ES-I3 (cell line): Measurements from ENCODE around the gene GPAT2.
"Not testable (repeated sequence)": the region's sequence is repeated elsewhere in the genome, so short reads cannot be mapped to it uniquely, and the experiment has no call there.

Experiments
- H3K36me3 ChIP-seq: 2 replicates; pipeline ENCODE4 v1.6.1; 2013; ENCODE audit warnings: mild to moderate bottlenecking, low read length, control low read depth, moderate library complexity; ENCODE audit not compliant: insufficient read depth
- H3K4me1 ChIP-seq: 2 replicates; pipeline ENCODE4 v1.6.1; 2013; ENCODE audit warnings: mild to moderate bottlenecking, control low read depth, low read length; ENCODE audit not compliant: insufficient read depth
- H3K9ac ChIP-seq: 2 replicates; pipeline ENCODE4 v1.6.1; 2013; ENCODE audit warnings: low read depth, mild to moderate bottlenecking, low read length, moderate library complexity
- H3K9me3 ChIP-seq: 2 replicates; pipeline ENCODE4 v1.6.1; 2013; ENCODE audit warnings: mild to moderate bottlenecking, low read length, moderate library complexity; ENCODE audit not compliant: control insufficient read depth, insufficient read depth

The GPAT2 gene, protein sequence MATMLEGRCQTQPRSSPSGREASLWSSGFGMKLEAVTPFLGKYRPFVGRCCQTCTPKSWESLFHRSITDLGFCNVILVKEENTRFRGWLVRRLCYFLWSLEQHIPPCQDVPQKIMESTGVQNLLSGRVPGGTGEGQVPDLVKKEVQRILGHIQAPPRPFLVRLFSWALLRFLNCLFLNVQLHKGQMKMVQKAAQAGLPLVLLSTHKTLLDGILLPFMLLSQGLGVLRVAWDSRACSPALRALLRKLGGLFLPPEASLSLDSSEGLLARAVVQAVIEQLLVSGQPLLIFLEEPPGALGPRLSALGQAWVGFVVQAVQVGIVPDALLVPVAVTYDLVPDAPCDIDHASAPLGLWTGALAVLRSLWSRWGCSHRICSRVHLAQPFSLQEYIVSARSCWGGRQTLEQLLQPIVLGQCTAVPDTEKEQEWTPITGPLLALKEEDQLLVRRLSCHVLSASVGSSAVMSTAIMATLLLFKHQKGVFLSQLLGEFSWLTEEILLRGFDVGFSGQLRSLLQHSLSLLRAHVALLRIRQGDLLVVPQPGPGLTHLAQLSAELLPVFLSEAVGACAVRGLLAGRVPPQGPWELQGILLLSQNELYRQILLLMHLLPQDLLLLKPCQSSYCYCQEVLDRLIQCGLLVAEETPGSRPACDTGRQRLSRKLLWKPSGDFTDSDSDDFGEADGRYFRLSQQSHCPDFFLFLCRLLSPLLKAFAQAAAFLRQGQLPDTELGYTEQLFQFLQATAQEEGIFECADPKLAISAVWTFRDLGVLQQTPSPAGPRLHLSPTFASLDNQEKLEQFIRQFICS

GRCh38 chr2:96034792-96035191, at the start of gene GPAT2:
GPAT2 (minus strand) TSS chr2:96034916; CDS start chr2:96032359, 2,557 bp downstream.
- H3K9ac ChIP-seq, H3K9me3 ChIP-seq, H3K4me1 ChIP-seq, H3K36me3 ChIP-seq: not testable (repeated sequence)

DNA sequence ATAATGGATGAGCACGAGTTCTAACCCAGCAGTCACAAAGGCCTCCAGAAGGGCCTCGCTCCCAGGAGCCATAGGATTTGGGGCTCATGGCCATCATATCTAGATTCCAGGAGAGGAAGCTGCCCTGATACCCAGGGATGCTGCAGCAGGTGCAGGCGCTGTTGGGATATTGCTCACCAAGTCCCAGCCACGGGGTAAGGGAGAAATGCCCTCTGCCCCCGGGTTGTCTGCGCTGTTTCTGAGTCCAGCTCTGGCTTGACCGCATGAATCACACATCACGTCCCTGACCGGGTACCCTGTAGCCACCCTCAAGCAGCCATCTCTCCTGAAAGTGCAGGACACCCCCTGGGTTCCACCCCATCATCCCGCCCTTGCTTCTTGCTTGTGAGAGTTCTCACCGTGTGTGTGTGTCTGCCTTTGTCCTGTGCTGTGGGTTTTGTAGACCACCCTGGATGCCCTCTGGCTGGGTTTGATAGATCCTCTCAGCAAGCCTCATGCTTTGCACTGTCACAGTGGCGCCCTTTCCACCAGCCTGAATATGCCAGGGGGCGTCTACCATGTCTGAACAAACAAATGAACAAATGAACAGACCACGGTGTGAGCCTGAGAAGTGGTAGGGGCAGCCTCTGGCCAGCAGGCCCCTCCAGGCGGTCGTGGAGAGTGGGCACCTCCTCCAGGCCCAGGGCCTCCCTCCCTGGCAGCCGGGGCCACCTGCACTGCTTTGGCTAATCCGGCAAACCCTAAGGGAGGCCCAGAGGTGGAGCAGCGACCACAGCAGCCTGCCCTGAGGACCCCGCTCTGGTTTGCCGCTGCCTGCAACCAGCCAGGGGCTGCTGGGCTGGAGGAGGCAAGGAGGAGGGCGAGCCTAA, 49.5 kb upstream of the GPAT2 start:
- Histone ChIP-seq H3K4me1 (no peaks in the 10 kb centered on the region), H3K36me3 (no peaks in the 10 kb centered on the region), H3K9ac (no peak overlapping the region), H3K9me3 (no peaks in the 10 kb centered on the region)

DNA sequence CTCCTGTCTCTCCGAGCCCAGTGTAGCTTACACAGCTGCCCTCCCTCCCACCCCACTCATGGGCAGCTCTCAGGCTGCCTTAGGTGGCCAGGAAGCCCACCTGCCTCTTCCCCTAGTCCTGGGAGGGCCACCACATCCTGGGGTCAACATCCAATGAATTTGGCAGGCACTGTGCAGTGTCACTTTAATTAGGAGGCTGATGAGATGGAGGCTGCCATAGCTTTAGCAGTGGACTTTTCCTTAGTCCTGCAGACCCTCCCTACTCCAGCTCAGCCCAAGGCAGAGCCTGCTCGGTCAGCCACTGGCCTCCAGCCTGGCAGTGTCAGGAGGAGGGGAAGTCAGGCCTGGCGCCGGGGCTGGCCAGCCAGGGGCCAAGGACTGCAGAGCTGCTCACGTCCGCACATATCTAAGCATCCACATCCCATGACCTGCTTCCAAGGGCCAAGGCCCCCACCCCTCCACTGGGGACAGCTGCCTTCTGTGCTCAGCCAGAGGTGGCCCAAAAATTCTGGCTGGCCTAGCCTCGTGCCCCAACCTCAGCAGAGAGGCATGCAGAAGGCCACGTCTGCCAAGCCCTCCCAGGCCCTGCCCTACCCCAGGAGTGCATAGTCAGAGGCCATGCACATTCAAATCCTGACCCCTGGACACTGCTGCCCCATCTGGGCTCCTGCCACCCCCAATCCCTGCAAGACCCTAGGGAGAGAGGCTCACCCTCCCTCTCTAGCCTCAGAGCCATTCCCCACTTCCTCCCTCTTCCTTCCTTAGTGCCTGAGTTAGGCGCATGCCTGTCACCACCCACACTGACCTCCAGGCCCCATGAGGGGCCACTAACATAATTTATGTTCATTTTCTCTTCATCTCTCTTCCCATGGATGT, 48.6 kb upstream of the GPAT2 start:
- Histone ChIP-seq H3K9ac (no peak overlapping the region), H3K36me3 (no peaks in the 10 kb centered on the region), H3K9me3 (no peaks in the 10 kb centered on the region), H3K4me1 (no peaks in the 10 kb centered on the region)

DNA sequence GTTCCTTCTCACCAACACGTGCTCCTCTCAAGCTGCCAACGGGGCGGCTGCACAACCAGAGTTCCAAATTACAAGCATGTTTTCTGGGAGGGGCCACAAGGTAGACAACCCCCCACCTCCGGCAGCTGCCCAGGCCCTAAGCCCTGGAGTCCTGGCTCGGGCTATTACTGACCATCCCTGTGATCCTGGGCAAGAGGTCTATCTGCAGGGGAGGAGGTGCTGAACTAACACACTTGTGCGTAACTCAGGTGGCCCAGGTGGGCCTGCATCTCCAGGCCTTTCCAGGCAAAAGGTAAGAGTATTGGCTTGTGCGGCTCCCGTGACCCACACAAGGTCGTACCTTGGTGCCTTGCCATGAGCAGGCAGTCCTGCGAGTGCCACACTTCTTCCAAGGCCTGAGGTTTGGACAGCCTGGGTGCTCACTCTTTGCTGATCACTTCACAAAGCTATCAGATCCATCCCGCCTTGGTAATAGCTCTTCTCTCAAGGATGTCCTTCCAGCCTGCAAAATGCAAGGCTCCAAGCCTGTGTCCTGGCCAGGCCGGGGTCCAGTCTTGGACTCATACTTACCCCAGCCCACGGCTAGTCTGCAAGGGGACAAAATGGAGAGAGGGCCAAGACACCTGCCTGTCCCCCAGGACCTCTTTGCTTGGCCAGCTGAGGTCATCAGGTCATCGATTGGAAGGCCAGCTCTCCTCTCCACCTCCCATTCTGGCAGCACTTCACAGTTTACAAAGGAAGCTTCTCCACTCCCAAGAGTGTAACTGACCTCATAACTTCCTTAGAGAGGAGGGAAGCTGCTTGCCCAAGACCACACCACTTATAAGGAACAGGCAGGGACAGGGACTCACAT, 47.7 kb upstream of the GPAT2 start:
- H3K9ac ChIP-seq: no peak overlapping the region
- no peaks in the 10 kb centered on the region for H3K9me3 ChIP-seq
- H3K4me1 ChIP-seq: no peaks in the 10 kb centered on the region
- H3K36me3 ChIP-seq: no peaks in the 10 kb centered on the region

GRCh38 chr2:96081042-96081441, 46.3 kb upstream of the GPAT2 start:
- Histone ChIP-seq H3K4me1 (no peaks in the 10 kb centered on the region), H3K9me3 (no peaks in the 10 kb centered on the region; the same call in 1 of the 2 replicates), H3K9ac (no peak overlapping the region), H3K36me3 (no peaks in the 10 kb centered on the region)

- H3K9me3 ChIP-seq: no peaks in the 10 kb centered on the region; the same call in 1 of the 2 replicates
- no peaks in the 10 kb centered on the region for H3K4me1 ChIP-seq
- no peaks in the 10 kb centered on the region for H3K36me3 ChIP-seq
- H3K9ac ChIP-seq: no peak overlapping the region
Measured at GRCh38 chr2:96075199-96075771, 40.6 kb upstream of the GPAT2 start.

DNA sequence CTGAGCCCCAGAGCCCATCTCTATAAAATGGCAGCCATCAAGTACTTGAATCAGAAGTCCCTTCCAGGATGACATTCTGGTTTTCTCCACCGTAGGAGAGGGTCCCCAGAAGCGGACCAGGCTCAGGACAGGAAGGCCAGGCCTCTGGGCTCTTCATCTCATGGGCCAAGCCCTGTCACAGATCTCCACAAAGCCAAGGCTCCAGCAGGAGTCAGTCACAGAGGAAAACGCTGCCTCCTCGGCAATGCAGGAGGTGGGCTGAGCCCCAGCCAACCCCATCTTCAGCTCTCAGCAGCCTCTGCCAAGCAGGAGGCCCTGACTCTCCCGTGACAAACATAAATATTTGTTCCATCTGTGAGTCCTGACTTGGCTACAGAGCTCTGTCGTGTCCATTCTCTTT, 39.4 kb upstream of the GPAT2 start:
- Histone ChIP-seq H3K4me1 (no peaks in the 10 kb centered on the region), H3K36me3 (no peaks in the 10 kb centered on the region), H3K9ac (no peak overlapping the region), H3K9me3 (no peaks in the 10 kb centered on the region; the same call in 1 of the 2 replicates)

DNA sequence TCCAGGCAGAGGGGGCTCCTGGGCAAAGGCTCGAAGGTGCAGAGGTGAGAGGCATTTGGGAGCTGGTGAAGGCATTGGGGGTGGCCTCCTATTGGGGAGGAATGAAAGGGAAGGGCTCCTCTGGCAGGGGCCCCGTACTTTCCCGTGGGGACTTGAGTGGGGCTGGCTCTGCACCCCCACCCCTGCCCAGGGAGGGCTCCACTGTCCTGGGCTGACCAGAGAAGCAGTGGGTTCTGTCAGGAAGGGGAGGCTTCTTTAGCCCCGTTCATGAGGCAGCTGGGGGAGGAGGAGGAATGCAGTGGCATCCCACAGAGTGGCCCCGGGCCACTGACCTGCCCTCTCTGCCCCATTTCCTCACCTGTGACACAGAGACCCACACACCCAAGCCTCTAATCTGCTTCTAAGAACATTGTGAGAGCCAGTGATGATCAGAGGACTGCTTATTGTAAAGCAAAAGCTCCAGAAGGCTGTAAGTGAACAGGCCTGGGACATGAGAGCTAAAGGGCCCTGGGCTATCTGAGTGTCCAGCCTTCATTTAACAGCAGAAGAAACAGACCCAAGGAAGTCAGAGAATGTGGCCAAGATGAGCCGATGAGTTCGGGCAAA, 38.6 kb upstream of the GPAT2 start:
- H3K9ac ChIP-seq: no peak overlapping the region
- H3K36me3 ChIP-seq: no peaks in the 10 kb centered on the region
- H3K9me3 ChIP-seq: no peaks in the 10 kb centered on the region; the same call in 1 of the 2 replicates
- no peaks in the 10 kb centered on the region for H3K4me1 ChIP-seq

DNA sequence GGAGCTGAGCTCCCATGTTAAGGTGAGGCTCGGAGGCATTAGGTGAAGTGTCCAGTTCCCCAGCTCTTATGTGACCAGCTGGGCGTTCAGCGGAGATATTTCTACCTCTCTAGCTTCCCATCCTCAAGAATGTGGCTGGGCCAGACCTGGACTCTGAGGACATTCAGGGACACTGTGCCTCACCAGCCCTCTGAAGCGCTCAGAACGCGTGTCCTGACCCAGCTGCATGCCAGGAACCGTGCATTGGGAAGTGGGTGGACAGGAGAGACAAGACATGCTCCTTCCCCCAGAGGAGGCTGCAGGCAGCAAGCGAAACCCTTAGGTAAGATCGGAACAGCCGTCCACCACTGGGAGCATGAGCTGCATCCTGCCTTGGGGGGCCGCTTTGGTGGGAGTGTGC, 38.0 kb upstream of the GPAT2 start:
- Histone ChIP-seq H3K36me3 (no peaks in the 10 kb centered on the region), H3K9ac (no peak overlapping the region), H3K9me3 (no peaks in the 10 kb centered on the region; the same call in 1 of the 2 replicates), H3K4me1 (no peaks in the 10 kb centered on the region)

DNA sequence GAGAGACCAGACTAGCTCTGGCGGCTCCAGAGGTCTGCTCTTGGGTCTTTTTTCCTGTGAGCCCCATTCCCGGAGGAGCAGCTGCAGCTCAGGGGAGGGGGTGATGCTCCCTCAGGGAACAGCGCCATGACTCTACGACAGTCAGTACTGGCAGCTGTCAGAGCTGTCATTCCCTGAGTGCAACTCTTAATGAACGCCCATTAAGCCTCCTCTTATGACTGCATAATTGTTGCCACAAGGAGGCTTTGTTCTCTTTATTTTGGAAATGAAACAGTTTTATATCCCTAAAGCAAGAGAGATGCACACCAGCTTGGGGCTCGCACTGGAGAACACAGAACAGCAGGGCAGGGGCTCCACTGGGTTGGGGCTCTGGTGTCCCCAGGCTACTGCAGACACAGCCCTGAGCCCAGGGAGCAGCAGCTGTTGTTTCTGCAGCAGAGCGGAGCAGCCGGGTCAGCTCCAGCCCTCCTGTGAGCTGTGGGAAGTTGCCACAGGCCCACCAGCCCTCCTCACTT, 37.3 kb upstream of the GPAT2 start:
- H3K9ac ChIP-seq, H3K36me3 ChIP-seq, H3K4me1 ChIP-seq, H3K9me3 ChIP-seq: not testable (repeated sequence)

- not testable (repeated sequence) for H3K36me3 ChIP-seq, H3K9me3 ChIP-seq, H3K9ac ChIP-seq, H3K4me1 ChIP-seq
Measured at GRCh38 chr2:96071087-96071976, 36.6 kb upstream of the GPAT2 start.
